Tibial nerve (tissue), 4 donors: ENCODE results near the gene CST7.

Experiments
- CTCF ChIP-seq, 5 experiments: fragments of 200-600 bp in 3 of 5; fragments of 450-650 bp in 2 of 5; sonication (generic) in 3 of 5; IDR thresholded peaks; one replicate each; pipeline ENCODE4 v1.5.1; 2016 to 2019; ENCODE audit warnings: antibody characterized with exemption in 5 of 5, mild to moderate bottlenecking in 3 of 5, moderate library complexity in 2 of 5
- EP300 ChIP-seq, 2 donors: sonication (generic); formaldehyde crosslinking; IDR thresholded peaks; one replicate each; pipeline ENCODE4 v1.6.1; 2017; ENCODE audit warnings: antibody characterized with exemption in 2 of 2, mild to moderate bottlenecking in 1 of 2
- POLR2A ChIP-seq, 2 donors: fragments of 450-650 bp; IDR thresholded peaks; one replicate each; pipeline ENCODE4 v1.6.1; 2017; ENCODE audit warnings: antibody characterized with exemption in 2 of 2, mild to moderate bottlenecking in 2 of 2, moderate library complexity in 2 of 2

GRCh38 chr20:24951536-24952083, 2.5 kb downstream of the CST7 start:
- no peak for TF ChIP-seq CTCF (IDR thresholded peaks at IDR 0.05)
- no peak for TF ChIP-seq POLR2A (IDR thresholded peaks at IDR 0.05)
- TF ChIP-seq EP300 (IDR thresholded peaks at IDR 0.05) = no peak
